ENCODE measurements around the gene TMEM81.

Gene TMEM81

GRCh38 chr1:205077158-205077933, 6.9 kb downstream of the TMEM81 start:
- H3K27ac ChIP-seq = no peak overlapping the region
- TF ChIP-seq ZFX (IDR thresholded peaks at IDR 0.05) = no peak
- TF ChIP-seq CTCF (conservative IDR thresholded peaks at IDR 0.05) = no peak

GRCh38 chr1:205076245-205076761, 8.0 kb downstream of the TMEM81 start:
- peak overlapping the region; percentile 2; the same call in 1 of the 2 replicates for H3K27ac ChIP-seq
- TF ChIP-seq ZFX (IDR thresholded peaks at IDR 0.05) (no peak), CTCF (conservative IDR thresholded peaks at IDR 0.05) (no peak)

- TF ChIP-seq ZFX (IDR thresholded peaks at IDR 0.05) (no peak), CTCF (conservative IDR thresholded peaks at IDR 0.05) (no peak)
- H3K27ac ChIP-seq = 0 out of 2 replicates have a peak overlapping the region, but pooled peaks have one; percentile 2
Measured at GRCh38 chr1:205075642-205076155, 8.6 kb downstream of the TMEM81 start.

- TF ChIP-seq CTCF (conservative IDR thresholded peaks at IDR 0.05) (no peak), ZFX (IDR thresholded peaks at IDR 0.05) (no peak)
- H3K27ac ChIP-seq = no peak overlapping the region
Measured at GRCh38 chr1:205074513-205074912, 9.7 kb downstream of the TMEM81 start.

- no peak for TF ChIP-seq CTCF (conservative IDR thresholded peaks at IDR 0.05)
- TF ChIP-seq ZFX (IDR thresholded peaks at IDR 0.05) = no peak
- H3K27ac ChIP-seq = no peak overlapping the region
Measured at GRCh38 chr1:205074084-205074483, 10.2 kb downstream of the TMEM81 start.

GRCh38 chr1:205073511-205073910, 10.7 kb downstream of the TMEM81 start:
- no peak overlapping the region for H3K27ac ChIP-seq
- TF ChIP-seq CTCF (conservative IDR thresholded peaks at IDR 0.05) (no peak), ZFX (IDR thresholded peaks at IDR 0.05) (no peak)

- H3K27ac ChIP-seq = no peak overlapping the region
- TF ChIP-seq CTCF (conservative IDR thresholded peaks at IDR 0.05) = no peak
- no peak for TF ChIP-seq ZFX (IDR thresholded peaks at IDR 0.05)
Measured at GRCh38 chr1:205072881-205073280, 11.4 kb downstream of the TMEM81 start.
